ENCODE measurements around the gene CCNJL.

Gene CCNJL

GRCh38 chr5:160357394-160357793 lies 45.0 kb upstream of the CCNJL start:
- in situ Hi-C loops (cut with MboI; ENCODE audit: low sequenced_read_pairs, unreplicated experiment), result no loop called here
- DNase-seq (ENCODE audit: low spot score), result no peak

GRCh38 chr5:160356550-160357347 lies 44.4 kb upstream of the CCNJL start:
- TF ChIP-seq CTCF (IDR thresholded peaks at IDR 0.05; ENCODE audit: borderline replicate concordance, control extremely low read depth, extremely low read depth, insufficient read depth, missing control alignments), result no peak
- DNase-seq (ENCODE audit: low spot score), result no peak
- in situ Hi-C loops (cut with MboI; ENCODE audit: low sequenced_read_pairs, unreplicated experiment), result no loop called here

More at GRCh38 chr5:160357394-160357793, 45.0 kb upstream of the CCNJL start:
- no peak for TF ChIP-seq CTCF (IDR thresholded peaks at IDR 0.05; ENCODE audit: borderline replicate concordance, control extremely low read depth, extremely low read depth, insufficient read depth, missing control alignments)

- in situ Hi-C loops (cut with MboI; ENCODE audit: low sequenced_read_pairs, unreplicated experiment), result no loop called here
- TF ChIP-seq CTCF (IDR thresholded peaks at IDR 0.05; ENCODE audit: borderline replicate concordance, control extremely low read depth, extremely low read depth, insufficient read depth, missing control alignments), result no peak
- DNase-seq (ENCODE audit: low spot score), result no peak
Observed at GRCh38 chr5:160354666-160355065, 42.3 kb upstream of the CCNJL start.

- no peak for TF ChIP-seq CTCF (IDR thresholded peaks at IDR 0.05; ENCODE audit: borderline replicate concordance, control extremely low read depth, extremely low read depth, insufficient read depth, missing control alignments)
- in situ Hi-C loops (cut with MboI; ENCODE audit: low sequenced_read_pairs, unreplicated experiment), result no loop called here
- DNase-seq (ENCODE audit: low spot score), result no peak
Observed at GRCh38 chr5:160353379-160353778, 41.0 kb upstream of the CCNJL start.

GRCh38 chr5:160352308-160352707 lies 39.9 kb upstream of the CCNJL start:
- TF ChIP-seq CTCF (IDR thresholded peaks at IDR 0.05; ENCODE audit: borderline replicate concordance, control extremely low read depth, extremely low read depth, insufficient read depth, missing control alignments), result no peak
- DNase-seq (ENCODE audit: low spot score), result no peak
- in situ Hi-C loops (cut with MboI; ENCODE audit: low sequenced_read_pairs, unreplicated experiment), result no loop called here

- no peak for DNase-seq (ENCODE audit: low spot score)
- no peak for TF ChIP-seq CTCF (IDR thresholded peaks at IDR 0.05; ENCODE audit: borderline replicate concordance, control extremely low read depth, extremely low read depth, insufficient read depth, missing control alignments)
- in situ Hi-C loops (cut with MboI; ENCODE audit: low sequenced_read_pairs, unreplicated experiment), result loop anchor here (5.0 to 10.0 kb wide), 2 partner anchors 148 to 325 kb away; no protein-coding TSS in a partner anchor
Observed at GRCh38 chr5:160349935-160350303, 37.6 kb upstream of the CCNJL start.

All from GM13976 (cell line).